ENCODE results near the gene GINS2. TPM values are rescaled to one million over a fixed set of nuclear protein-coding genes. Genes with fewer than 3 reads are reported as not detected.

Gene GINS2
- total and polyA plus RNA-seq, 11 donors = 0.15 to 4.2 (median 0.53) TPM; not detected in 1

DNA sequence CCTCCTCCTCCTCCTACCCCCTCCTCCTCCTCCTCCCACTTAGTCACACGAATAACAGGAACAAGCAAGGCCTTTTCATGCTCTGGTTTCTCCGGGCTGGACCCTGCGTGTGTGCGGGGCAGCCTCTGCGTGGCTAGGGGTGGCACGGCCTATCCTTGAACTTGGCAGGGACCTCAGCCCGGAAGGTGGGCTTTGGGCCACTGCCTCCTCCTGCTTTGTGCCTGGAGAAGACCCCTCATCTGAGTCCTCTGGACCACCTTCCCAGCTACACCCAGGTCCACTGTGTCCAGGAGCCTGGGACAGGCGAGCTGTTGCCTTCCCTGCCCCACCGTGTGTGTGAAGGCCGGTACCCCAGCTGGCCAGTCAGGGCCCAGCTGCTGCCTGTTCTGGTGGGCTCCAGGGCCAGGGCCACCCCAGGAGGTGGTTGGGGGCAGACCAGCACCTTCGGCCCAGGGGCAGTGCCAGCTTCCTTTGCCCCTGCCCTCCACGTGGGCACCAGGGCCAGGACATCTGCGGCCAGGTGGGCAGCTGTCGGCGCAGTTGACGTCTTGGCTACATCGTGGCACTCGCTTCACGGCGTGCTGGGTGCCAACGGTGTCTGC, 35.4 kb downstream of the GINS2 start:
- ATAC-seq = no peak
- peak in 1 of 5 donors; percentile 54 for DNase-seq
- H3K4me3 ChIP-seq = no peak overlapping the region
- peaks cover 0 to 66% (median 43%) of the 10 kb centered on the region in 9 donors for H3K36me3 ChIP-seq
- H3K27me3 ChIP-seq = no peaks in the 10 kb centered on the region
- intact Hi-C loops (cut with DNase I) = no loop called here
- 66 to 86% (median 83%) methylated on average over 10 to 21 of the region's 21 CpGs for WGBS, 4 donors
- TF ChIP-seq CTCF (IDR thresholded peaks at IDR 0.05) (no peak), POLR2A (IDR thresholded peaks at IDR 0.05) (no peak)
- H3K9me3 ChIP-seq = no peaks in the 10 kb centered on the region
- H3K27ac ChIP-seq = peak overlapping the region in 3 of 12 donors; percentile 25 to 90 (median 62)
- H3K4me1 ChIP-seq = peaks cover 0 to 34% (median 17%) of the 10 kb centered on the region in 12 donors

GRCh38 chr16:85652431-85653221, 36.1 kb downstream of the GINS2 start:
- ATAC-seq = peak in 3 of 4 donors; percentile 20 to 50 (median 38)
- H3K9me3 ChIP-seq = no peaks in the 10 kb centered on the region
- peak overlapping the region in 6 of 12 donors; percentile 5 to 90 (median 36) for H3K27ac ChIP-seq
- no peaks in the 10 kb centered on the region for H3K27me3 ChIP-seq
- intact Hi-C loops (cut with DNase I) = no loop called here
- TF ChIP-seq CTCF (IDR thresholded peaks at IDR 0.05) = no peak
- TF ChIP-seq POLR2A (IDR thresholded peaks at IDR 0.05) = no peak
- H3K36me3 ChIP-seq = peaks cover 0 to 58% (median 35%) of the 10 kb centered on the region in 9 donors
- WGBS, 4 donors = 56 to 62% (median 58%) methylated on average over 24 to 35 of the region's 35 CpGs
- DNase-seq = peak in 4 of 5 donors; percentile 53 to 80 (median 60)
- H3K4me3 ChIP-seq = no peak overlapping the region
- peaks cover 0 to 34% (median 17%) of the 10 kb centered on the region in 12 donors for H3K4me1 ChIP-seq

DNA sequence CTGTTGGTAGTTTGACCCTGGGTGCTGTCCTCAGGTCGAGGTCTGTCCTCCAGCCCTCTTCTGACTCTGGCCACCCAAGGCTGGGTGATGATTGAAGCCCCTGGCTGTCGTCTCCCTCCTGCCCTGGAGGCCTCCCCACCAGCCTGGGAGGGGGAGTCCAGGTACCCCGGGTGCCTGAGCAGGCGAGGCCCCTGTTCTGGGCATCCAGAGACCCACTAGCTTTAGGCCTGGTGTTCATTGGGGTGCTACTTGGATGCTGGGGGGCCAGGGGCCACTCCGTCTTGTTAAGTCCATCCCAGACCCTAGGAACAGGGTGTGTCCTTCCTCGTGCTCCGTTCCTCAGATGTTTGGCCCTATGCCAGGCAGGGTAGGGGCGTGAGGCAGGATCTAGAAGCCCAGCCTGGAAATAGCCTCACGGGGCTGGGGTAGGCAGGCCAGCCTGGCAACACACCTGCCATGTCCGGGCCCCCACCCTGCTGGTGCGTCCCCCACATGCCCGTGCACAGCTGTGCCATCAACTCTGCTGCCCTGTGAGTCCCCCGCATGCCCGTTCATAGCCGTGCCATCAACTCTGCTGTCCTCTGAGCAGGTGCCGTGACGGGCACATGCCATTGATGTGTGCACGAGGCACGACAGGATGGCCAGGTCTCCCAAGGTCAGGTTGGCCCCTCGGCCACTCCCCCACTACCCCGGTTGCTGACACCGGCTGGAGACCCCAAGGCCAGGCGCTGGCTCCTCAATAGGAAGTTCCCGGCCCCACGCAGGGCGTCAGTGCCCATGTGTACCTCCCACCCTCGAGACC, 36.9 kb downstream of the GINS2 start:
- no peak overlapping the region for H3K4me3 ChIP-seq
- TF ChIP-seq CTCF (IDR thresholded peaks at IDR 0.05) (no peak), POLR2A (IDR thresholded peaks at IDR 0.05) (no peak)
- intact Hi-C loops (cut with DNase I) = no loop called here
- H3K27me3 ChIP-seq = no peaks in the 10 kb centered on the region
- H3K9me3 ChIP-seq = no peaks in the 10 kb centered on the region
- peak overlapping the region in 3 of 12 donors; percentile 5 to 90 (median 34) for H3K27ac ChIP-seq
- 66 to 71% (median 69%) methylated on average over 10 to 27 of the region's 27 CpGs for WGBS, 4 donors
- peaks cover 0 to 51% (median 27%) of the 10 kb centered on the region in 9 donors for H3K36me3 ChIP-seq
- ATAC-seq = peak in 3 of 4 donors; percentile 3 to 19 (median 6)
- peak in 1 of 5 donors; percentile 43 for DNase-seq
- peaks cover 0 to 34% (median 17%) of the 10 kb centered on the region in 12 donors for H3K4me1 ChIP-seq
